NOMO-1 treated with DMSO at 0.1 percent for 48 hours (cell line): ENCODE measurements around the gene ZNF646.
A peak's percentile ranks its signal among the peaks of the same experiment; 100 is the strongest.

Experiments
- DNase-seq: peaks from one replicate; lab custom pipeline; 2025; ENCODE audit not compliant: unreplicated experiment; lab: John Stamatoyannopoulos, UW

Gene ZNF646

DNA sequence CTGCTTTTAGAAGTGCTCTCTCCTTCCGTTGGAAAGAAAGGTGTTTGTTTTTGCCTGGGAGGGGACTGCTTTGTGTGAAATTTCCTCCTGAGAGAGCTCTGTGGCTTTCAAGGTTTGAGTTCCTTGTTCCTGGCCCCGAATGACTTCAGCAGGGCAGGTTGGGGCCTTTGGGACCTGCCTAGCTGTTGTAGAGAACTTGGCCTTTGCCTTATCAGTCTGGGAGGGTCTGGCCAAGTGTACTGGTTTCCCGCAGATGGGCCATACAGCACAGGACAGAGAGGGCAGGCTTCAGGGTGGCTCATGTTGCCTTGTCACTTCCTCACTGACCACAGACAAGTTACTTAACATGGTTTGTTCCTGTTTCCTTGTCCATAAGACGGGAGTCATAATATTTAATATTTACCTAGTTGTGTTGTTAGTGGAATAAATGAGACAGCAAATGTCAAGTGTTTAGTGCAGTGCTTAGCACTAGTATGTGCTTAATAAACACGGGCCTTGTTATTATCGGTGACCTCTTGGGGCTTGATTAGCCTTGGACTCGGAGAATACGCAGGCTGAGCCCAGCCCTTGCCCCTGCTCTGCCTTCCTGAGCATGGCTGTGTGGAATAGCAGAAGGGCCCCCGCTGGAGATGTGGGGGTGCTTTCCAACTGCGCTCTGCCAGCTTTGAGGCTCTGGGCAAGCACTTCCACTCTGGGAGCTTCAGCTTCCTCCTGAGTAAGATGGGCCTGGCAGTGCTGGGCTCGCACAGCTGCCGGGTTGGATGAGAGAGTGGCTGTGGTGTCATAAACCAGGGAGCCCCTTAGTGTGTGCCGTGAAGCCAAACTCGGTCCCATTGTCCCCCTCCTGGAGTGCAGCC is 54.7 kb downstream of the ZNF646 start:
- peak; percentile 99 for DNase-seq

DNA sequence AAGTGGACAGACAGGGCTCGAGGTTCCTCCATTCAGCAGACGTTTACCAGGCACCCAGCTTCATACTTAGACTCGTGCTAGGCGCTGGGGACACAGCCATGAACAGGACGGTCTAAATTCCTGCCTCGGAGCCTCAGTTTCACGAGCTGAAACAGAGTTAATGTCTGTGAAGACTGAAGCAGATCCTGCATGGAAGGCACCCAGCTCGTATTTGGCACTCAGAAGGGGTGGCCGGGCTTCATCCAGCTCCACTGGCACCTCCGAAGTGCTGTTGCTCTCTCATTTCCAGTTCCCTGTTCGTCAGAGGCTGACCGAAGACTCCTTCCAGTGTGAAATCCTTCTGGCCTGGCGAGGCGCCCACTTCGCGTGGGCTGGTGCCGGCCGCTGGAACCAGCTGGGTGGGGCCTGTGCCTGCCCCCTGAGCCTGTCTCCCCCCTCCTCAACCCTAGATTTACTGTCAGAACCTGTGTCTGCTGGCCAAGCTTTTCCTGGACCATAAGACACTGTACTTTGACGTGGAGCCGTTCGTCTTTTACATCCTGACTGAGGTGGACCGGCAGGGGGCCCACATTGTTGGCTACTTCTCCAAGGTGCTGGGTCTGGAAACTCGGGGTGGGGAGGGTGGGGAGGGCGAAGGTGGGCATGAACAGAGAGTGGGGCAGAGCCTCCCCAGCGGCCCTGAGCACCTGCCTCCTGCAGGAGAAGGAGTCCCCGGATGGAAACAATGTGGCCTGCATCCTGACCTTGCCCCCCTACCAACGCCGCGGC is 55.5 kb downstream of the ZNF646 start:
- no peak for DNase-seq

DNA sequence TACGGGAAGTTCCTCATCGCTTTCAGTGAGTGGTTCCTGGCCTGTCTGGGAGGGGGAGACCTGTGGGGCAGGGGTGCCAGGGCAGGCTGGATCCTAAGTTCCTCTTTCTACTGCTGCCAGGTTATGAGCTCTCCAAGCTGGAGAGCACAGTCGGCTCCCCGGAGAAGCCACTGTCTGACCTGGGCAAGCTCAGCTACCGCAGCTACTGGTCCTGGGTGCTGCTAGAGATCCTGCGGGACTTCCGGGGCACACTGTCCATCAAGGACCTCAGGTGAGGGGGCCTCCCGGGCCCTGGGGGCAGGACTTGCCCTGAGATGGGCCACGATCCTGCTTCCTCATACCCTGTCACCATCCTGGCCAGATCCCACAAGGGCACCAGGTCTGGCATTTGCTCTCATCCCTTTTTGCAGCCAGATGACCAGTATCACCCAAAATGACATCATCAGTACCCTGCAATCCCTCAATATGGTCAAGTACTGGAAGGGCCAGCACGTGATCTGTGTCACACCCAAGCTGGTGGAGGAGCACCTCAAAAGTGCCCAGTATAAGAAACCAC is 56.2 kb downstream of the ZNF646 start:
- DNase-seq: peak; percentile 24

DNA sequence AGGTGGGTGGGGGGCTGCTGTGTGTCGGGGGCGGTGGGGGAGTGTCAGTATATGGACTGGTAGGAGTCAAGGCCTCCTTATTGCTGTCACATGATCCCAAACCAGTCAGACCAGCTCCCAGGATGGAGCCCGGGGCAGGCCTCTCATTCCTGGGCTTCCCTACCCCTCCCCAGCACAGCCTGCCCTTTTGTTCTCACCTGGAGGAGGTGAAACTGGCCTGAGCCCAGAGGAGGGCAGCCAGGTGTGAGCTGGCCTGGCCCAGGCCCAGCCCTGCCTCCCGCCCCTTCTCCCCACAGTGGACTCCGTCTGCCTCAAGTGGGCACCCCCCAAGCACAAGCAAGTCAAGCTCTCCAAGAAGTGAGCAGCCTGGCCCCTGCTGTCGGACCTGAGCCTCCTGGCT is 56.7 kb downstream of the ZNF646 start:
- DNase-seq: no peak

DNA sequence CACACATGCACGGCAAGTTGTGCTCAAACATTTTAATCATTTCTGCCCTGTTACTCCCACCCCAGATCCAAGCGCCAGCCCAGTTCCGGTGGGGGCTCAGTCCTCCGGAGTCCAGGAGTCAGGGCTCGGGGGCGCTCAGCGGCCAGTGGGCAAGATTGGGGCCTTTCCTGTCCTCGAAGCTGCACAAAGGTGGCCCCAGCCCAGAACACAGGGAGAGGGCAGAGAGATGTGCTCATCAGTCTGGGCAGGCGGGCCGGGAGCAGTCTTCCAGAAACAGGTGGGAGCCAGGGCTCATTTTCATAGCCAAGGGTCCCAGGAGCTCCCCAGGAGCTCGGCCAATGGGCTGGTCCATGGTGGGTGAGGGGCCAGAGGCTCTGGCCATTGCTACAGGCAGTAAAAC is 57.2 kb downstream of the ZNF646 start:
- no peak for DNase-seq

DNA sequence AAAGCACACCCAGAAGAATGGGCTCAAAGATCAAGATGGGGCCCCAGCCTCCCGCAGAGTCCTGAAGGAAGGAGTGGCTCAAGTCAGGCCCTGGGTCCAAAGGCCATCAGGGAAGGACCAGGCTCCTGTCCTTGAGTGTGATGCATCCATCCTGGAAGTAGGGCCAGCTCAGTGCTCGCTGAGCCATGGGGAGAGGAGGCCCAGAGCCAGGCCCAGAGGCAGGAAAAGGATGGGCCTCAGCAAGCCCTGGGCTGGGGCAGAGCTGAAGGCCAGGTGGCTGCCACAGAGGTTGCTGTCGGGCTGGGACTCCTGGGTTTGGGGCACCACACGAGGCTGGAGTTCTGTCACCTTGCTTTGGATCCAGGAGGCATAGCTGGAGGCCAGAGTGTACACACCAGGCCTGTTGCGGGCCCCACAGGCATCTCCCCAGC is 57.6 kb downstream of the ZNF646 start:
- no peak for DNase-seq

DNA sequence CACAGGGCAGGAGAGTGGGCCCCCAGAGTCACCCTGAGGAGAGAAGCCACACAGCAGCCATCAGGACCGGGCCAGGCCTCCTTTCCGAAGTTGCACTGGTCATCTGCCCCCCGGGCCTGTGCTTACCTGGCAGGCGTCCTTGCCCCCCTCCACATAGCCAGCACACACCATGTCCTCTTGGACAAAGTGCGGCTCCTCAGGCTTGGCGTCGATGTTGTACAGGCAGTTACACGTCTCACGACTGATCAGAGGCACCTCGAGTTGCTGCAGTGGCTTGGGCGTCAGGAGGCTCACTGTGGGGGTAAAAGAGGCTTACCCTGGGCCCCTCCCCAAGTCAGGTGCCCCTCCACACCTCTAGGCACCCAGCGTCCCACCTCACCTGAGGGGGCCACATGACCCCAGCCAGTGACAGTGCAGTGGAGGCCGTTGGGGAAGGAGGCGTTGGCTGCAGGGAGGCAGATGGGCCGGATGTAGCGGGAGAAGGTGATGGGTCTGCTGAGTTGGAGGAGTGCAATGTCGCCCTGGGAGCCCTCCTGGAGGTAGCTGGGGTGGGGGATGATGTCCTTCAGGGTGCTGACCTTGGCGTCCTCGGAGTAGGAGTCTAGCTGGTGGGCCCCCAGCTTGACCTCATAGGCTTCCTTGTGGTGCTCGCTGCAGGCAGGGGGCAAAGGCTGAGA is 58.2 kb downstream of the ZNF646 start:
- no peak for DNase-seq

DNA sequence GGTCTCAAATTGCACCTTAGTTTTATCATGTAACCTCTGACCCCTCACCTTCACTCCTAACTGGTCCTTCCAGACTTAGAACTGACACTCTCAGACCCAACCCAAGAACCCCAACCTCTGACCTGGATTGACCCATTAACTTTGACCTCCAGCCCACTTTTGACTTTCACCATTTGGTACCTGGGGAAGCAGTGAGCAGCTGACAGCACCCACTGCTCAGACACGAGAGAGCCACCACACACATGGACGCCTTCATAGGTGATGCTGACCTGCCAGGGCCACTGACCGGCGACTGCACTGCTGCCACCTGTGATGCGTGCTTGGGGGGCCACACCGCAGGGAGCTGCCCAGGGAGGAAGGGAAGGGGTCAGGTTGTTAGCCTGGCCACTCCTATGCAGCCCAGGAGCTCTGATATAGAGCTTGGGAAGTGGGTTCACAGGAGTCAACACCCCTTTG is 58.9 kb downstream of the ZNF646 start:
- no peak for DNase-seq
